CD4-positive, alpha-beta T cell treated with Interleukin-15 for 1 hour (primary cell): ENCODE results near the gene HS3ST5.

Experiments used
- DNase-seq: peaks from one replicate; pipeline ENCODE4 v3.0.0-alpha.2; 2020

Gene HS3ST5

DNA sequence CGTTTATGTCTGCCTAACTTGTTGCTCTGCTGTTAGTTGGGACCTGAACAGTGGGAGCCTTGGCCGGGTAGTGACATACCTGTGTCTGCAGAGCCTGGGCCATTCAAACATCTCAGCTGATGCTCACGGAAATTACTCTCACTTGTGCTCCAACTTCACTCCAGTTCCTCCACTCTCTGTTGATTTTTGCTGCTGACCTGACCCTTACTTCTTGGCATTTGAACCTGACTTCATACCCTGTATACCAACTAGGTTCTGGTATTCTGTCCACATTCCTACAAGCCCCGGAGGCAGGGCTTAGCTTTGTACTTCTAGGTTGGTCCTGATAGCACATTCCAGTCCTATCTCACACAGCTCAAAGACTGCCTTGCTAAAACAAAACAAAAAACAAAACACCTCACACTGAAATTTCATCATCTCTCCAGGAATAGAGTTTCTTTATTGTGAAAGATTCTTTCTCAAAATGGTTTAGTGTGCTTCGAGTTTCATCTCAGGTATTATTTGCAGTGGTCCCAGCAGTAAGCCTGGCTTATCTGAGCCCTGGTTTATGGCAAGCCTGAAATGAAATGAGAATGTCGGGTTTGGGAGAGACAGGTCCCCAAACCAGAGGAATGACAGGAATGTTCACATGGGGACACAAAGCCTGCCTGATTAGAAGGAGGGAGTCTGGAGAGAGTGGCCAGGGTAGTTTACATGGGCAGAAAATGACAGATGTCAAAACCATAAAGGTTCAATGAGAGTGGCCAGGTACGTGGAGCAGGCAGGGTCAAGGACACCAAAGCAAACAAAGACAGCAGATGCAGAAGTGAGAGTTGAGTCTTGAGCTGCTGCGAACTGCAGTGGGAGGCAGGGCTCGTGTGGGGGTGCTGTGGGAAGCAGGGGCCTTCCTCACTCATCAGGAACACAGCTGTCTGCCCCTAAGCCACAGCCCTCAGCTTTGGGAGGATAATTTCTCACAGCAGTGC lies 197.7 kb downstream of the HS3ST5 start:
- DNase-seq, result no peak

- DNase-seq, result no peak
Observed at GRCh38 chr6:114142258-114142657, 200.6 kb downstream of the HS3ST5 start.

GRCh38 chr6:114140416-114140815 lies 202.4 kb downstream of the HS3ST5 start:
- no peak for DNase-seq

DNA sequence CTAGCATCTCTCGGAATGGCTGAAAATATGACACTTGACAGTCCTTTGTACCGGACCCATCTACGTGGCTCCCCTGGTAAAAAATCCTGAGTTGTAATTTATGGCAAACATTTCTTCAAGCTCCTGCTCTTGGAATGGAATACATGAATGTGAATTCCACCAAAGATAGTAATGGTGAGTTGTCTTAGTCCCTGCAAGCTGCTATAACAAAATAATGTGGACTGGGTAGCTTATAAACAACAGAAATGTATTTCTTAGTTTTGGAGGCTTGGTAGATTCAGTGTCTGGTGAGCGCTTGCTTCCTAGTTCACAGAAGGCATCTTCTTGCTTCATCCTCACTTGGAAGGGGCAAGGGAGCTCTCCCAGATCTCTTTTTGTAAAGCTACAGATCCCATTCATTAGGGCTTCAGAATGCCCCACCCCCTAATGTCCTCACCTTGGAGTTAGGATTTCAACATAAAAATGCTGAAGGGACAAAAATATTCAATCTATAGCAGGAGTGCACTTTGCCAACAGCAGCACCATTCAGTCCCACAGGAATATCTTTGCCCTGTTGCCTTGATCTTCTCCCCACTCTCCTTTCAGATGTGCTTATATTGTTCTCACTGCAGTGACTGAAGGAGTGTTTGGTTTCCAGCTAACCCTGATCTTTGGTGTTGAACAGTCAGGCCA lies 204.1 kb downstream of the HS3ST5 start:
- no peak for DNase-seq

- no peak for DNase-seq
Observed at GRCh38 chr6:114135363-114135971, 207.4 kb downstream of the HS3ST5 start.

- DNase-seq, result no peak
Observed at GRCh38 chr6:114133816-114134215, 209.0 kb downstream of the HS3ST5 start.

DNA sequence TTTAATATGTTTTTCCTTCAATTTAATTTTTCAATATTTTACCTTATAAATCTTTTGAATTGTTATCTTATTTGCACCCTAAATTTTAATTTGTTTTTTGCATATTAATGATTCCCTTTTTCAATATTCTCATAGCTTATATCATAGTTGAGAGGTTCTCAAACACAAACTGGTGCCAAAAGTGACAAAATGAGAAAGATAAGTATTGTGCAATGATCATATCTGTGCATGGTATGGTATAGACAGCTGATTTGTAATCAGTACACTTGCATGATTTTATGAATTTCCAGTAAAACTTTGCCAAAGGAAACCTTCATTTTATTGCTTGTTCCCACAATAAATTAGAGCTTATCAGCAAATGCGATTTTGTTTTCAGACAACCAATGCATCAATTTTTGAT lies 210.9 kb downstream of the HS3ST5 start:
- no peak for DNase-seq

GRCh38 chr6:114125576-114125975 lies 217.2 kb downstream of the HS3ST5 start:
- DNase-seq, result no peak

GRCh38 chr6:114121913-114122662 lies 220.7 kb downstream of the HS3ST5 start:
- no peak for DNase-seq

GRCh38 chr6:114119056-114119455 lies 223.8 kb downstream of the HS3ST5 start:
- no peak for DNase-seq

GRCh38 chr6:114115652-114116051 lies 227.2 kb downstream of the HS3ST5 start:
- no peak for DNase-seq

GRCh38 chr6:114108119-114109002 lies 234.5 kb downstream of the HS3ST5 start:
- no peak for DNase-seq

GRCh38 chr6:114106020-114106419 lies 236.8 kb downstream of the HS3ST5 start:
- DNase-seq, result no peak

- no peak for DNase-seq
Observed at GRCh38 chr6:114101255-114101654, 241.6 kb downstream of the HS3ST5 start.

DNA sequence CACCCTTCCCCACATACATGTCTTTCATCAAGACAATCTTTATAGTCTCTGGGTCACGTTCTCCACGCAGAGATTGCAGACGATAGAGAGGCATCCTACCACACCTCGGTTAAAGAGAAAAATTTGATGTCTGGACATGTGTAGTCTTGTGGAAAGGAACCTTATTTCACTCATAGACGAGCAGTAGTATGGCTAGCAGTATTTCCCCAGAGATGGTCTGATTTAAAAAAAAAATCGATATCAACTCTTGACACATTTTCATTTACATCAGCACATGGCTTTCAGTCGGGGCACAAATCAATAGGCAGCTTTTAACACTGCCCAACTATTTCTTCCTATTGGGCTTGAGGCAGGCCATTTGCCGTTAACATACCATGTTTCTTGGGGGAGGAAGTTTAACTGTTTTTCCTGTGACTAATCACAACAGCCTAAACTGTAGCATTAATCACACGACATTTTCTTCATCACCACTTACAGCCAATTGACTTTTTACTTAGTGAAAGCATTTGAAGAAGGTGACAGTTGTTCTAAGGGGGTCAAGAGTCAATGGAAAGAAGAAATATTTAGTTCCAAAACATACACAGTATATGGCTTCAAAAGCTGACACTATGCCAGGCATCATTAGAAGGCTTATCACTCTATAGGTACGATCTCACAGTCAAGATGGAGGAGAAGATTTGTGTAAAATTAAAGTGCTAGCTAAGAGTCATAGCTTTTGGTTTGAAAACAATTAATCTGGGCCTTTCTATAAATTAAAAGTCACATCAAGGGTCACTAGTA lies 242.4 kb downstream of the HS3ST5 start:
- no peak for DNase-seq

- no peak for DNase-seq
Observed at GRCh38 chr6:114096561-114097172, 246.2 kb downstream of the HS3ST5 start.

GRCh38 chr6:114092943-114093342 lies 249.9 kb downstream of the HS3ST5 start:
- DNase-seq, result no peak

- no peak for DNase-seq
Observed at GRCh38 chr6:114090626-114091025, 252.2 kb downstream of the HS3ST5 start.

DNA sequence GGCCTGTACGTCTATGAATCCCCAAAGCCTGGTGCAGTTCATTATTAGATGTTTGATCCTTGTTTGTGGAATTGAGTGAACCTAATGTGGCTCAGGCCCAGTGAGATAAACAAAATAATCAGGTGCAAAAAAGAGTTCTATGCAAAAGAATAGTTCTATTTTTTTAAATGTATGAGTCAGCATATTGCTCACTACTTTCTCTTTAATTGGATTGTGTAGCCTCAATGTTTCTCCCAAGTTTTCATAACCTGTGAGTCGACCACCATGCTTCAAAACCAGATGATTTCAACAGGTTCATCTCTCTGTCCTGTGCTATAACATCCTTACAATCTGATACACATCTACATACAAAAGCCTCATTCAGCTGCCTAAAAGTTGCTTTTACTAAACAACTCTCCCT lies 255.3 kb downstream of the HS3ST5 start:
- DNase-seq, result no peak

DNA sequence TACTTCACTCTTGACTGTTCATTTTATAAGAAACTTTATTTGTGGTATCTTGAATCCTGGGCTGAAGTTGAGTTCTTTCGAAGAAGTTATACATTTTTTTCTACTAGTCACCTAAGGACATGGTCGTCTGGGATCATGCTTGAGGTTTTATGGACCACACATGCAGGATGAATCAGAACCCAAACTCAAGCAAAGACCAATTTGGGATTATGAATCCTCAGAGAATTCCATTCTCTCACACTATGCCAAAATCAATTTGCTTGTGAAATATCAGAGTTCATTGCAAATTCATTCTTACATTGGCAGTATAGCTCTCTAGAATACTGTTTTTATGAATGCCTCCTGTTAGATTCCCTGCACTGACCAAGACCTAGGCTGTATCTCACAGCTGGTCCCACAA lies 257.6 kb downstream of the HS3ST5 start:
- no peak for DNase-seq
